GM03348 (cell line): ENCODE data around the gene HSF2BP.
"Not testable (repeated sequence)": the region's sequence is repeated elsewhere in the genome, so short reads cannot be mapped to it uniquely, and the experiment has no call there.

Experiments
- DNase-seq: peaks from one replicate; pipeline ENCODE4 v3.0.0; 2012; ENCODE audit warnings: low spot score

Gene HSF2BP

DNA sequence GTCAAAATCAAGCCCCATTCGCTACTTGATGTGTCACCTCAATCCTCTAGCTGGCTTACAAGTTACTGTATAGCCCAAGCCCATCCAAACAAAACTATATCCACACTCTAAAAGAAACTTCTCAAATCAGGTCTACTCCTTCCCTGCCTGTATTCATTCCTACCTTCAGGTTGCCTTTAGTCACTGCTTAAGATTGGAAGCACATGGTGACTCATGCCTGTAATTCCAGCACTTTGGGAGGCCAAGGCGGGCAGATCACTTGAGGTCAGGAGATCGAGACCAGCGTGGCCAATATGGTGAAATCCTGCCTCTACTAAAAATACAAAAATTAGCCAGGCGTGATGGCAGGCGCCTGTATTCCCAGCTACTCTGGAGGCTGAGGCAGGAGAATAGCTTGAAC, 7.4 kb downstream of the HSF2BP start:
- DNase-seq, result not testable (repeated sequence)

DNA sequence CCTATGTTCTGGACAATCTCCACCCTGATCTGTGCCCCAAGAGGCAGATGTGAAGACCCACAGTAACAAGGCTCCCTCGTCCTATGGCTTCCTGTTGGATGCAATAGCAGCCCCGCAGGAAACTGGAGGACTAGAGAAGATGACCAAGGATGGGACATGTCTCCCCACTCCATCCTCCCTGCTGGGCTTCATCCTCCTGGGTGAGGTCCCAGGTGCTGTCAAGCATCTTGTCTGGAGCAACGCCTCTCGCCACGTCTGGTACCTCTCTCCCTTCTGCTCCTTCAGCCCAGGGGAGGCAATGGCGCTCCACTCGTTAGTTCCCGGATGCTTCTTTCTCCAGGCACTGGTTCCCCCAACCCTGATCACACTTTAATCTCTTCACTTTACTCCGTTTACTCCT, 11.1 kb downstream of the HSF2BP start:
- DNase-seq, result no peak

DNA sequence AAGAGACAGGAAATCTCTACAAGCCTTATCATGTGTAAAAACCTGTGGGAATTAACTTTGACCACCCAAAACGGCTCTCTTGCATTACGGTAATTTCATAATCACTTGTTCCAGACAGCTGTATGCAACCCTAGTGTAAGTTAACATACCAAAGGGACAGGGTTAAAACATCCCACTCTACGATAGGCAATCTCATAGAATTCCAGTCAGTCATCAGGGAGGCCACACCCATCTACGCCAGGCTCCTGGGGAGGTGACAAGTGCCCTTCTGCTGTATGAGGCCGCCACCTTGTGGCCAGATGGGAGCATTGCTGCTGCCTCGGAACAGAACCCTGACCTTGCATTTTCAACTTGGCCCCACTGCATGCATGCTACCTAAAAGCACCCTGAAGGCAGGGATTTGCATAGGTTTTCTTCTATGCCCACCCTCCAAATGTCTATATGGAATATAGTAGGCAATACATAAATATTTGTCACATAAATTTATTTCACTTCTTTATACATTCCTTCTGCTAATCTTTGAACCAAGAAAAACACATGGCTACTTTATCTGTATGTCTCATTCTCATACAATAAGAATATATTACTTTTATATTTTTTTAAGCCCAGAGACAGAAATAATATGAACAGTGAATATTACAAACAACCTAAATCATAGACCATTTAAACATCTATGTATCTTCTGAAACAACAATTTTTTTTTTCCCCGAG, 12.6 kb downstream of the HSF2BP start:
- peak; percentile 91 for DNase-seq

DNA sequence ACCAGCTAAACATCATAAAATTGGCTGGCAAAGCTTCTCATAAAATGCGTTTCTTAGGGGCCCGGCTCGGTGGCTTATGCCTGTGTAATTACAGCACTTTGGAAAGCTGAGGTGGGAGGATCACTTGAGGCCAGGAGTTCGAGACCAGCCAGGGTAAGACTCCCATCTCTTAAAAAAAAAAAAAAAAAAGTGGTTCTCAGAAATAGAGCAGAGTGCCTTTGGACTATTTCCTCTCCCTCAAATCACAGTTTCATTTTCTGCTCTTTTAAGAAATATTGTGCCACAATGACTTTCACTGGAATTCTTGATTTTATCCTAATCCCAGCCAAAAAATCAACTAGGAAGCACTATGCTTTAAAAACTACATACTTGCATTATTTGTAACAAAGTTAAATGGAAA, 13.3 kb downstream of the HSF2BP start:
- no peak for DNase-seq

DNA sequence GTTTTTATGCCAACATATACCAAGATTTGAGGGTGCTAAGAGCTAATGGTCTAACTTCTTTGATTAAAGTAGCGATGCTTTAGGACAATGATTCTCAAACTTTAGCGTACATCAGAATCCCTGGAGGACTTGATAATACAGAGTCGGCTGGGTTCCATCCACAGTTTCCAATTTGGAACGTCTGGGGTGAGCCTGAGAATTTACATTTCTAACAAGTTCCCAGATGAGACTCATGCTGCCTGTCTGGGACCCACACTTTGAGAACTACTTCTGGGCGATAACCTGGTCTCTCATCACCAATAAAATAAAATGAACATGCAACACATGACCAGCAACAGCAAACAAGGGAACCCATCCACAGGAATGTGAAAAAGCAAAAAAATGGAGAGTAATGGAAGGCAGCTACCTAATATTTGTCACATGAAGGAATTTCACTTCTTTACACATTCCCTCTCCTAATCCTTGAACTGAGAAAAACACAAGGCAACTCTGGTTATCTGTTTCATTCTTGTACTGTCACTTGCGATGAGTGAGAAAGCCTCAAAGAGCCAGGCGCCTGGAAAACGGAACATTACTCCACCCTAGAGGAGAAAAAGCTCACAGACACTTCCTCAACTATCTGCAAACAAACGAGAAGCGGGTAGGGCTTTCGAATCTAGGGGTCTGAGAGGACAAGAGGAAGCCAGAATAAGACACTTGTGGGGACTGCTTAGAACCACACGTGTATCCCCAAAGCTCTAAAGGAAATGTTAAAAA, 14.0 kb downstream of the HSF2BP start:
- peak; percentile 73 for DNase-seq

DNA sequence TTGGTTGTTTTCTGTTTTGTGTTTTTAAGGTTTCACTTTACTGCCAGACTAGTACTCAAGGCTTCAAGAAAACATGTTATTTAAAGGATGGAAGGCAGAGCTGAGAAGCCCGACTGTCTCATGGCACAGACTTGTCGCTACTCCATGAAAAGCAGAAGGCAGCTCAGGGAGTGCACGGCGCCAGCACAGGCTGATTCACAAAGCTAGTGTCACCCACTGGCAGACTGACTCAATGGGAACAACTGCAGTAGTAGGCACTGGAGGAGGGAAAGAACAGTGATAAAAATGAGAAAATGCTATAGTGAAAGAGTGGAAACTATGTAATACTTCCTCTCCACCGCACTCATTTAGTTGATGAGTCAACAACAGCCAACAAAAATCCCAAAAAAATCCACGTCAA, 14.7 kb downstream of the HSF2BP start:
- peak; percentile 56 for DNase-seq

DNA sequence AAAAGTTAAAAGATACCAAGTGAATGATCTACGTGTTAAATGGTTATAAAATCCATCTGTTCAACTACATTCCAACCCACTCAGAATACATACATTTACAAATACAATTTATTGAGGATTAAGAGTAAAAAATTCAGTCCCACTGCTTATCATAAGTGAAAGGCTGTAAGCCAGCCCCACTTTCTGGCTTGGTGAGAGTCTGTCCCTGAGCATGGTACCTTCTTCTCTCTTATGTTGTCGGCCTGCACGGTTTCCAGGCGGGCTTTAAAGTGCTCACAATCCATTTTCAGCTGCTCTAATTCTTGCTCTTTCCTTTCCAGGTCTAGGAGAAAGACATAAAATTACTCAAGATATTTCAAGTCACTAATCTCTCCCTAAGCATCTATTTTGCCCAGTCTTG, 15.2 kb downstream of the HSF2BP start:
- no peak for DNase-seq

DNA sequence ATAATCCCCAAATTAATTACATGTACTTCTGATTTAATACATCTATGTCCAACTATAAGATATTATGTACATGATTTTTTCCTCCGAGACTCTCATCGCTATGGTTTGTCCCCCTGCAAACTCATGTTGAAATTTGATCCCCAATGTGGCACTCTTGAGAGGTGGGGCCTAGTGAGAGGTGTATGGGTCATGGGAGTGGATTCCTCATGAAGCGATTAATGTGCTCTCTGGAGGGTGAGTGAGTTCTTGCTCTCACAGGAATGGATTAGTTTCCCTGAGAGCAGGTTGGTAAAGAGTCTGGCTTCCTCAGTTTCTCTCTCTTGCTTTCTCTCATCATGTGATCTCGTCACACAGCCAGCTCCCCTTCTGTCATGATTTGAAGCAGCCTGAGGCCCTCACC, 16.1 kb downstream of the HSF2BP start:
- DNase-seq, result no peak

DNA sequence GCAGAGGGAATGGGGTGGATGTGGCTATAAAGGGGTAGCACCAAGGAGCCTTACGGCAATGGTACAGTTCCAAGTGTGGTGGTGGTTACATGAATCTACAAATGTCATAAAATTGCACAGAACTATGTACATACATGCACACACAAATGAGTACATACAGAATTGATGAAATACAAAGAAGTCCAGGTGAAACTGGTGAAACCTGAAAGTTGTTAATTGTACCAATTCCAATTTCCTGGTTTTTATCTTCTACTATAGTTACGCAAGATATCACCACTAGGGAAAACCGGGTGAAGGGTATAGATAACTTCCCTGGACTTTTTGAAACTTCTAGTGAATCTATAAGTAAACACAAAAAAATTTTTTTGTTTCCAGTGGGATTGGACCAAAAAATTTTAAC, 18.9 kb downstream of the HSF2BP start:
- DNase-seq, result no peak

DNA sequence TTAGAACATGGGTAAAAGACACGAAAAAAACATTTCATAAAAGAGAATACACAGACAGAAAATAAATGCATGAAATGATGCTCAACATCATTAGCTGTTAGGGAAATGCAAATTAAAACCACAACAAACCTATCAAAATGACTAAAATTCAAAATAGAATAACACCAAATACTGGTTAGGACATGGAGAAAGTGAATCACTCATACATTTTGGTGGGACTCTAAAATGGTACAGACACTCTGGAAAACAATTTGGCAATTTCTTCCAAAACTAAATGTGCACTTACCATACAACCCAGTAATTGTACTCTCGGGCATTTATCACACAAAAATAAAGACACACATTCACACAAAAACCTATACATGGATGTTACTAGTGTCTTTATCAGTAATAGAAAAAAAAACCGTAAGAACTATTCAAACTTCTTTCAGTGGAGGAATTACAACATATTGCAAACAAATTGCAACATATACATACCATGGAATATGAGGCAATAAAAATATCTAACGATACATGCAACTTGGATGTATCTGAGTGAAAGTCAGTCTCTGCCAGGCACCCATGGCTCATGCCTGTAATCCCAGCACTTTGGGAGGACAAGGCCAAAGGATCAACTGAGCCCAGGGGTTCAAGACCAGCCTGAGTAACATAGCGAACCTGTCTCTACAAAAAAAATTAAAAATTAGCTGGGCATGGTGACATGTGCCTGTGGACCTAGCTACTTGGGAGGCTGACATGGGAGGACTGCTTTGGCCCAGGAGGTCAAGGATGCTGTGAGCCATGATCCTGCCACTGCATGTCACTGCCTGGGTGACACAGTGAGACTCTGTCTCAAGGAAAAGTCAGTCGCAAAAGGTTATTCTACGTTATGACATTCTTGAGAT, 19.6 kb downstream of the HSF2BP start:
- DNase-seq, result peak; percentile 57

DNA sequence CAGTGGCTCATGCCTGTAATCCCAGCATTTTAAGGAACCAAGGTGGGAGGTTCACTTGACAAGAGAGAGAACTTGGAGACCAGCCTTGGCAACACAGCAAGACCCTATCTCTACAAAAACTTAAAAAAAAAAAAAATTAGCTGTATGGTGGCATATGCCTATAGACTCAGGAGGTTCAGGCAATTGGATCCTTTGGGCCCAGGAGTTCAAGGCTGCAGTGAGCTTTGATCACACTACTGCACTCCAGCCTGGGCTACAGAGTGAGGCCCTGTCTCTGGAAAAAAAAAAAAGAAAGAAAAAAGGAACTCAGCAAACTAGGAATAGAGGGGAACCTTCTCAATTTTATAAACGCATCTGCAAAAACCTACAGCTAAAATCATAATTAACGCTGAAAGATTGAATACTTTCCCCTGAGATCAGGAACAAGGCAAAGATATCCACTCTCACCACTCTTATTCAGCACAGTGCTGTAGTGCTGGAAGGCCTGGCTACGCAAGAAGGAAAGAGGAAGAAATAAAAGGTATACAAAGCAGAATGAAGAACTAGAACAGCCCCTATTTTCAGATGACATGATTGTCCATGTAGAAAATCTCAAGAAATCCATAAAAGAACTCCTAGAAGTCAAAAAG, 21.6 kb downstream of the HSF2BP start:
- no peak for DNase-seq

DNA sequence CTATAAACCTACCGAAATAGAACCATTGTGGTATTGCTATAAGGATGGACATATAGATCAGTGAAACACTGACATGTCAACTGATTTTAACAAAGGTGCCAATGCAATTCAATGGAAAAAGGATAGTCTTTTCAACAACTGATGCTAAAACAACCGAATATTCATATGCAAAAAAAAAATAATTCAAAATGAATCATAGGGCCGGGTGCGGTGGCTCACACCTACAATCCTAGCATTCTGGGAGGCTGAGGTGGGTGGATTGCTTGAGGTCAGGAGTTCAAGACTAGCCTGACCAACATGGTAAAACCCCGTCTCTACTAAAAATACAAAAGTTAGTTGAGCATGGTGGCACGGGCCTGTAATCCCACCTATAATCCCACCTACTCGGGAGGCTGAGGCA, 23.9 kb downstream of the HSF2BP start:
- DNase-seq, result no peak

DNA sequence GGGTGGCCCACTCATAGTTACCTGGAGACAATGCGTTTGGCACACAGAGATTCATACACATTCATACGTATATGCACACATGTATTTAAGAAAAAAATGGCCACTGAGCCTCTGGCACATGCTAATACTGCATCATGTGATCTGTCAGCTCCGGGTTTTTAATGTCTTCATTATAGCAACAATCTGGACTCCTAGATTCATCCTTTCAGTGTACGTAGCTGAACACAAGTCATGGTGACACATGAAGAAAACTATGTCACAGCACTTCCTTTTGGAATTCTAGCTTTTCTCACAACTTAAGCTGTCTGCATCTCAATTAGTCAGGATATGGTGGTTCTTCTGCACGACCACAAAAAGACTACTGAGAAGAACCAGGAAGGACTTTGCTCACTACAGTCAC, 24.7 kb downstream of the HSF2BP start:
- peak; percentile 33 for DNase-seq

DNA sequence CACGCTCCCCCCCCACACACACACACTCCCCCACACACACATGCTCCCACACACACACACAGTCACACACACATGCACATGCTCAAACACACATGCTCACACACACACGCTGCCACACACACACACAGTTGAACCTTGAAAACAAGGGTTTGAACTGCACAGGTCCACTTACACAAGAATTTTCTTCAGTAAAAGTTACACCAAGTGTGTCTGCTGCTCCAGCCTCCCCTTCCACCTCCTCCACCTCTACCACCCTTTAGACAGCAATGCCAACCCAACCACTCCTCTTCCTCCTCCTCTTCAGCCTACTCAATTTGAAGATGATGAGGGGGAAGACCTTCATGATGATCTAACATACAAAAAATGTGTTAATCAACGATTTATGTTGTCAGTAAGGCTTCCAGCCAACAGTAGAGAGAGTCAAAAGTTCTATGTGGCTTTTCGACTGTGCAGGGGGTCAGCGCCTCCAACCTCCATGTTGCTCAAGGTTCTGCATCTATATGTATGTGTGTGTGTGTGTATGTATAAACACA, 26.8 kb downstream of the HSF2BP start:
- DNase-seq, result no peak

DNA sequence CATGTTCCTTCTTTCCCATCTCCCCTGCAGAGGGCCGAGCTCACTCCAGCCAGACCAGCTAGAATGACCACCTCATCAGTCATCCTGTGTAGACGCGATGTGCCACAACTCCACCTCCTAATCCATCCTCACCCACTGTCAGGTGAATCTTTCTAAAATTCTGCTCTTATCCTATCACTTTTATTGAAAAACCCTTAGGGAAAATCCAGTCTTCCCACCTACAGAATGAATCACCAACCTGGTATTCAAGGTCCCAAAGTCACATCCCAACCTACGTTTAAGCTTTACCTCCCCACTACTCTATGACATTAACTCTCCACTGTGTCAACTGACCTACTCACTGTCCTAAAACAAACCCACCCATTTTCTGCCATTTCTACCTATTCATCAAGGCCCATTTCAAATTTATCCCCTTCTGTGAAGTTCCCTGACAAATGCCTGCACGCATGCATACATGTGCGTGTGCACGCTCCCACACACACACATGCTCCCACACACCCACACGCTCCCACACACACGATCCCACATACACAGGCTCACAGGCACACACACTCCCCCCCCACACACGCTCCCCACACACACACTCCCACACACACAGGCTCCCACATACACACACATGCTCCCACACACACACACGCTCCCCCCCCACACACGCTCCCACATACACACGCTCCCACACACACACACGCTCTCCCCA, 27.7 kb downstream of the HSF2BP start:
- DNase-seq, result no peak

DNA sequence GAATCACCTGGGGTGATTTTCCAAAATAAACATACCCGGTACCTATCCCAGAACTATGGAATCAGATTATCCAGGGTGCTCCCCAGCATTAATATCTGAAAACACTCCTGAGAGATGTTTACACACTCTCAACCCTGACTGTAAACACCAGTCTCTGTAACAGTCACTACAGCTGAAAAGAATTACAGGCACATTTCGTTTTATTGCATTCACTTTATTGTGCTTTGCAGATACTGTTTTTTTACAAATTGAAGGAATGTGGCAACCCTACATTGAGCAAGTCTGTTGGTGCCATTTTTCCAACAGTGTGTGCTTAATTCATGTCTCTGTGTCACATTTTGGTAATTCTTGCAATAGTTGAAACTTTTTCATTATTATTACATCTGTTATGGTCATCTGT, 31.8 kb downstream of the HSF2BP start:
- no peak for DNase-seq

DNA sequence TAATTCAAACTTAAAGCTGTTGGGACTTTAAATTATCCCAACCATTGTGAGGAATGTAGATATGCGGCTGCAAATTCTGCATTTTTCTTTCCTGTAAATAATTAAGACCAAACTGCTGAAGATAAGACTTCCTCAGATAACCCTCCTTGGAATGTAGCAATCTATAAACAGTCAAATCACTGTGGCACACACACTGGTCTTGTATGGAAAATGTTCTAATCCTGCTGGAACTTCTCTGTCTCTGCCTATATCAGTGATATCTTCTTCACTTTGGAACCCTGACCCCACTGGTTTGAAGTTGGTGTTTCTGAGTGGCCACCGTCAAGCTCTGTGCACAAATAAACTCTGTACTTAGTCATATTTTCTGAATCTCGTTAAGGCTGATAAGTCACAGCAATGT, 32.9 kb downstream of the HSF2BP start:
- DNase-seq, result no peak

DNA sequence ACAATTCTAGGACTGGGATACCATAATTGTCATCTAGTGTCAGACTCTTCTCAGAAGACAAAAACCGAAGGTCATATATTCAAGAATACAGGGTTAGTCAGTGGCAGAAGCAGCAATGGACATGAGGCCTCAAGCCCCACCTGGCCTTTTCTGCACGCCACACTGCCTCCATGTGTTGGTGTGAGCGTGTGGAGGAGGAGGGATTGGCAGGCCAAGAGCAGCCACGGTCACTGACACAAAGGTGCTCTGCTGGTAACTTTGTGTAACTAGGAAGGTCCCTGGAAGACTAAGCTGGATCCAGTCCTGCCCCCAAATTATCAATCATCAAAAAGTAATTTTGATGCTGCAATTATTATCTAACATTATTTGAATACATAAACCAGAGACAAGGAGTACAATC, 34.9 kb downstream of the HSF2BP start:
- no peak for DNase-seq

DNA sequence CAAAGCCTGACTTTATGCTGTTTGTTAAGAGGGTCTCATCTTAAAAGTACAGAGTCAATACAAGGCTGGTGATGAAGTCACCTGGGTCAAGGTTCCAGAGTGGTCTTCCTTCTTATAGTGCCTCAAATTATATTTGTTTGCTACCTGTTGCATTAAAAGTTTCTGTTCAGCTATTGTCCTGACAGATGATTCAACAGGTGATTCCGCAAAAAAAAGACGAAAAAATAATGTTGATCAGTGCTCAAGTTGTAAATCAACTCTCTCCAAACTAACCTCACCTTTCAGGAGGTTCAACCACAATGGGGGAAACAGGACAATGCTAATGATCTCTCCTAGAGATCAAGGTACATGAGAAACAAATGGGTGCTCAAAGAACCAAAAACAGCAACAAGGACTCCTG, 35.7 kb downstream of the HSF2BP start:
- DNase-seq, result no peak

DNA sequence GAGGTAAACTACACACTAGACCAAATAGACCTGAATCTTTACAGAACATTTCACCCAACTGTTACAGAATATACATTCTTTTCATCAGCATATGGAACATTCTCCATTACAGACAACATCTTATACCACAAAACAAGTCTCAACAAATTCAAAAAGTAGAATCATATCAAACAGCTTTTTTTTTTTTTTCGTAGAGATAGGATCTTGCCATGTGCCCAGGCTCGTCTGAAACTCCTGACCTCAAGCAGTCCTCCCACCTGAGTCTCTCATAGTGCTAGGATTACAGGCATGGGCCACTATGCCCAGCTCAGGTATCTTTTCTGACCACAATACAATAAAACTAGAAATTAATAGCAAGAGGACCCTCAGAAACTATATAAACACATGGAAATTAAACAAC, 36.5 kb downstream of the HSF2BP start:
- no peak for DNase-seq

DNA sequence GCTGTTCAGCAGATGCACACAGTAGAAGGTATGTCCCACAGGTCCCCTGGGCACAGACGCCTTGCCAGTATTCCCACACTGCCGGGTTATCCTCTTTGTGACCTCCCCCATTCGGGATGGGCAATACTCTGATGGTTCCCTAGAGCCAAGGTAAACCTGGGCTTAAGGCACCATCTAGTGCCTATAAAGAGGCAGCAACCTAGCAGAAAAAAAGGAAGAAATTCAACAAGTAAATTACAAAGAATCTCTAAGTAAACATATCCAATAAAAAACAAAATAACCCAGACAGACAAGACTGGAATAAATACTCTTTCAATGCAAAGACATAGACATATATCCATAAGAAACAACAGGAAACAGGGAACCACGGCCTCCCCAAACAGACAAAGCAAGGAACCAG, 39.4 kb downstream of the HSF2BP start:
- DNase-seq, result no peak

DNA sequence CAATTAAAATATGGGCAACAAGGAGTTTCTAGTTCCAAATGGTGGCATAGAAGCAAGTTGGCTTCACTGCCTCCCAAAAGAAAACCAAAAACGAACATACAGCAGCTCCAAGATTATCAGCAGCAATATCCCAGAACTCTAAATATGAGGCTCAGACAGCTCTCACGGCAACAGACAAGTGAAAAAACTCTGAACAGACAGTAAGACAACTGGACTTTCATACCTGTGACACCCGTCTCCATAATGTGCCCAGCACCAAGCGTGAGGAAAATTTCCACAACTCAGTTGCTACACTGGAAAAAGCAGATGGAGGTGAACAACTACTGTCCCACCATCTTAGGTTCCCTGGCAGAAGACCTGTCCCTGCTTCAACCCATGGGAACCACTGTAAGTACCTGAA, 39.9 kb downstream of the HSF2BP start:
- DNase-seq, result no peak
